H1 (cell line): ENCODE measurements around the gene KANSL2. TPM values are rescaled to one million over a fixed set of nuclear protein-coding genes. Genes with fewer than 3 reads are reported as not detected.

Source experiments
- CTCF ChIA-PET: fragments of 300-600 bp; sonication (Branson Sonifier 250); formaldehyde crosslinking; loops from one replicate; lab custom pipeline; 2021; ENCODE audit not compliant: partially characterized antibody; lab: Charles Lee
- POLR2A ChIA-PET: fragments of 300-600 bp; sonication (Branson Sonifier 250); formaldehyde crosslinking; loops from one replicate; lab custom pipeline; 2021; ENCODE audit warnings: inconsistent platforms; ENCODE audit not compliant: partially characterized antibody; lab: Charles Lee
- DNase-seq, 2 experiments: peaks; one replicate each; pipeline versions ENCODE4 v3.0.0 to v3.0.0-alpha.2; 2010 to 2022; ENCODE audit warnings: low spot score in 2 of 2, low read depth in 1 of 2, mixed read lengths in 1 of 2
- FAIRE-seq: peaks from 2 replicates; lab custom pipeline; 2011; peaks lifted over from hg19 to GRCh38; lab: Jason Lieb, UNC
- H2AFZ ChIP-seq: 2 replicates; pipeline ENCODE4 v1.8.1; 2012; ENCODE audit warnings: low read length, inconsistent platforms
- H2AK5ac ChIP-seq: 2 replicates; pipeline ENCODE4 v1.6.1; 2013; ENCODE audit warnings: low read depth, low read length
- H2BK120ac ChIP-seq: replicated peaks from 2 replicates; pipeline ENCODE3; 2013; ENCODE audit warnings: low read depth, low read length, inconsistent platforms
- H2BK12ac ChIP-seq: 2 replicates; pipeline ENCODE4 v1.6.1; 2013; ENCODE audit warnings: low read depth, low read length
- H2BK15ac ChIP-seq: 2 replicates; pipeline ENCODE4 v1.6.1; 2013; ENCODE audit warnings: low read length
- H2BK20ac ChIP-seq: 2 replicates; pipeline ENCODE4 v1.6.1; 2013; ENCODE audit warnings: low read length
- H2BK5ac ChIP-seq: 2 replicates; pipeline ENCODE4 v1.6.1; 2013; ENCODE audit warnings: low read depth, low read length
- H3K14ac ChIP-seq: 2 replicates; pipeline ENCODE4 v1.6.1; 2013; ENCODE audit warnings: inconsistent platforms; ENCODE audit not compliant: insufficient read length
- H3K18ac ChIP-seq: 2 replicates; pipeline ENCODE4 v1.6.1; 2013; ENCODE audit warnings: low read length; ENCODE audit errors: extremely low read depth
- H3K23ac ChIP-seq: 2 replicates; pipeline ENCODE4 v1.6.1; 2013; ENCODE audit warnings: inconsistent platforms; ENCODE audit not compliant: insufficient read length
- H3K23me2 ChIP-seq: 2 replicates; pipeline ENCODE4 v1.6.1; 2013; ENCODE audit warnings: low read depth, low read length
- H3K27ac ChIP-seq: 2 replicates; pipeline ENCODE4 v1.6.1; 2011; ENCODE audit warnings: low read depth, low read length, inconsistent platforms
- H3K27me3 ChIP-seq, 4 experiments: replicated peaks in 1 of 4; 1 replicate in 1 of 4; 2 replicates in 3 of 4; pipeline versions ENCODE4 v1.6.1 to v1.8.1; 2011 to 2013; ENCODE audit warnings: low read length in 3 of 4, mild to moderate bottlenecking in 3 of 4, inconsistent platforms in 2 of 4, mixed read lengths in 2 of 4, moderate library complexity in 1 of 4; ENCODE audit not compliant: control insufficient read depth in 3 of 4, insufficient read depth in 3 of 4; ENCODE audit errors: extremely low read depth in 1 of 4
- H3K36me3 ChIP-seq, 4 experiments: 2 replicates each; pipeline versions ENCODE4 v1.6.1 to v1.8.1; 2011 to 2013; ENCODE audit warnings: mild to moderate bottlenecking in 4 of 4, low read length in 3 of 4, moderate library complexity in 2 of 4, control low read depth in 1 of 4, inconsistent platforms in 1 of 4; ENCODE audit not compliant: insufficient read depth in 4 of 4, control insufficient read depth in 2 of 4
- H3K4ac ChIP-seq: replicated peaks from 2 replicates; pipeline ENCODE3; 2013; ENCODE audit warnings: low read length, low read depth, mixed read lengths, inconsistent platforms; ENCODE audit not compliant: insufficient read length
- H3K4me1 ChIP-seq, 4 experiments: replicated peaks in 1 of 4; 1 replicate in 1 of 4; 2 replicates in 3 of 4; pipeline versions ENCODE4 v1.6.1 to v1.8.1; 2011 to 2013; ENCODE audit warnings: low read length in 3 of 4, inconsistent platforms in 2 of 4, mixed read lengths in 1 of 4; ENCODE audit not compliant: insufficient read depth in 4 of 4, control insufficient read depth in 3 of 4
- H3K4me2 ChIP-seq, 2 experiments: 2 replicates each; pipeline versions ENCODE4 v1.6.1 to v1.8.1; 2011 to 2013; ENCODE audit warnings: low read depth in 2 of 2, low read length in 2 of 2, control low read depth in 1 of 2, inconsistent platforms in 1 of 2, mild to moderate bottlenecking in 1 of 2; ENCODE audit not compliant: insufficient read depth in 1 of 2
- H3K4me3 ChIP-seq, 4 experiments: fragments of 200-600, 300-600 bp in 1 of 4; sonication (generic), shearing (Covaris generic), sonication (Bioruptor Twin) in 1 of 4; 2 replicates each; pipeline versions ENCODE4 v1.5.1 to v1.8.1; 2011 to 2016; ENCODE audit warnings: low read length in 4 of 4, low read depth in 3 of 4, control low read depth in 2 of 4, inconsistent platforms in 2 of 4, mild to moderate bottlenecking in 2 of 4, mixed read lengths in 1 of 4, moderate library complexity in 1 of 4; ENCODE audit not compliant: insufficient read depth in 2 of 4; ENCODE audit errors: extremely low read depth in 1 of 4
- H3K56ac ChIP-seq: replicated peaks from 2 replicates; pipeline ENCODE3; 2013; ENCODE audit warnings: low read depth, mild to moderate bottlenecking, mixed read lengths, low read length, inconsistent platforms; ENCODE audit not compliant: insufficient read length
- H3K79me1 ChIP-seq: 2 replicates; pipeline ENCODE4 v1.6.1; 2013; ENCODE audit warnings: low read depth, low read length, control low read depth
- H3K79me2 ChIP-seq, 2 experiments: 2 replicates each; pipeline versions ENCODE4 v1.6.1 to v1.8.1; 2012 to 2013; ENCODE audit warnings: low read length in 2 of 2, mild to moderate bottlenecking in 2 of 2, inconsistent platforms in 1 of 2; ENCODE audit not compliant: insufficient read depth in 2 of 2, control insufficient read depth in 1 of 2
- H3K9ac ChIP-seq, 4 experiments: replicated peaks in 1 of 4; 1 replicate in 1 of 4; 2 replicates in 3 of 4; pipeline versions ENCODE4 v1.6.1 to v1.8.1; 2011 to 2013; ENCODE audit warnings: low read depth in 3 of 4, low read length in 3 of 4, control low read depth in 2 of 4, mild to moderate bottlenecking in 2 of 4, moderate library complexity in 2 of 4, inconsistent platforms in 1 of 4; ENCODE audit errors: extremely low read depth in 1 of 4
- H3K9me3 ChIP-seq, 2 experiments: 2 replicates each; pipeline versions ENCODE4 v1.6.1 to v1.8.1; 2012 to 2013; ENCODE audit warnings: mild to moderate bottlenecking in 2 of 2, moderate library complexity in 2 of 2, control low read depth in 1 of 2, inconsistent platforms in 1 of 2, low read depth in 1 of 2, low read length in 1 of 2, mixed read lengths in 1 of 2; ENCODE audit not compliant: insufficient read depth in 2 of 2
- H4K20me1 ChIP-seq, 2 experiments: replicated peaks in 1 of 2; 2 replicates each; pipeline versions ENCODE3 to v1.8.1; 2011 to 2013; ENCODE audit warnings: inconsistent platforms in 2 of 2, low read length in 2 of 2, mild to moderate bottlenecking in 1 of 2; ENCODE audit not compliant: insufficient read depth in 2 of 2, control insufficient read depth in 1 of 2
- H4K5ac ChIP-seq: 2 replicates; pipeline ENCODE4 v1.6.1; 2013; ENCODE audit warnings: low read length, low read depth, mixed read lengths, inconsistent platforms; ENCODE audit not compliant: insufficient read length
- H4K8ac ChIP-seq: 2 replicates; pipeline ENCODE4 v1.8.0; 2013; ENCODE audit warnings: mild to moderate bottlenecking, moderate library complexity, low read length, inconsistent platforms; ENCODE audit not compliant: insufficient read depth; ENCODE audit errors: extremely low read depth
- H4K91ac ChIP-seq: replicated peaks from 2 replicates; pipeline ENCODE3; 2013; ENCODE audit warnings: low read length, mixed read lengths, inconsistent platforms; ENCODE audit not compliant: insufficient read length
- BCL11A ChIP-seq, 2 experiments: IDR thresholded peaks; one replicate each; pipeline ENCODE4 v1.6.1; 2011; ENCODE audit warnings: low read depth in 2 of 2, low read length in 2 of 2, mild to moderate bottlenecking in 2 of 2
- CBX5 ChIP-seq: fragments of 300-800, 300-1000 bp; sonication (generic); IDR thresholded peaks from 2 replicates; pipeline ENCODE4 v1.7.1; 2016; ENCODE audit warnings: antibody characterized with exemption, low read length, low read depth
- CEBPB ChIP-seq: IDR thresholded peaks from 2 replicates; pipeline ENCODE4 v1.6.1; 2012; ENCODE audit warnings: low read depth, low read length
- CHD1 ChIP-seq: IDR thresholded peaks from 2 replicates; pipeline ENCODE4 v1.6.1; 2012; ENCODE audit warnings: low read depth, low read length, improper control_type of control experiment
- FOSL1 ChIP-seq: IDR thresholded peaks from 2 replicates; pipeline ENCODE4 v1.6.1; 2011; ENCODE audit warnings: mild to moderate bottlenecking, low read depth, low read length, moderate library complexity; ENCODE audit not compliant: insufficient read depth
- TEAD4 ChIP-seq: IDR thresholded peaks from 2 replicates; pipeline ENCODE4 v1.6.1; 2012; ENCODE audit warnings: low read depth, low read length, inconsistent platforms, mixed read lengths
- ZNF274 ChIP-seq: IDR thresholded peaks from 2 replicates; pipeline ENCODE4 v1.7.0; 2012; ENCODE audit warnings: low read length, borderline replicate concordance; ENCODE audit errors: extremely low read depth
- WGBS, 2 experiments: shearing (Covaris generic) in 1 of 2; methylation state at CpG; one replicate each; pipeline versions ENCODE4 v1.1.6 to v1.1.7; 2013 to 2015; ENCODE audit warnings: low lambda C conversion rate in 2 of 2, mixed read lengths in 2 of 2, inconsistent platforms in 1 of 2, low coverage in 1 of 2, missing lambda C conversion rate in 1 of 2; ENCODE audit not compliant: insufficient replicate concordance in 2 of 2, insufficient coverage in 1 of 2, insufficient read length in 1 of 2; ENCODE audit errors: extremely low coverage in 1 of 2, missing lambda C conversion rate in 1 of 2; 5-methylcytosine and 5-hydroxymethylcytosine counted together
- polyA plus RNA-seq, 7 experiments: library from polyadenylated mRNA; depleted of rRNA in 3 of 7; stranded (reverse) in 5 of 7; unstranded in 2 of 7; fragments of >200 nt in 5 of 7; fragments of 200-250 nt in 2 of 7; gene quantifications; 1 replicate in 5 of 7; 2 replicates in 1 of 7; 4 replicates in 1 of 7; pipeline versions ENCODE4 v1.2.1 to v1.2.3, GENCODE V29; 2011 to 2013; ENCODE audit warnings: missing spikeins in 2 of 7, mixed read lengths in 2 of 7
- total RNA-seq: library from RNA; stranded (reverse); fragmentation: NEBNext Ultra II Directional; extraction: Animal tissue kit (Norgen Biotek cat#: 25700); gene quantifications from 2 replicates; pipeline ENCODE4 v1.2.1, GENCODE V29; 2021

Gene KANSL2
- total and polyA plus RNA-seq, 2 of the 8 experiments (the other 6 are each of a cell fraction or from before 2014, with no cell fraction given), result 48.4 to 50.7 TPM

DNA sequence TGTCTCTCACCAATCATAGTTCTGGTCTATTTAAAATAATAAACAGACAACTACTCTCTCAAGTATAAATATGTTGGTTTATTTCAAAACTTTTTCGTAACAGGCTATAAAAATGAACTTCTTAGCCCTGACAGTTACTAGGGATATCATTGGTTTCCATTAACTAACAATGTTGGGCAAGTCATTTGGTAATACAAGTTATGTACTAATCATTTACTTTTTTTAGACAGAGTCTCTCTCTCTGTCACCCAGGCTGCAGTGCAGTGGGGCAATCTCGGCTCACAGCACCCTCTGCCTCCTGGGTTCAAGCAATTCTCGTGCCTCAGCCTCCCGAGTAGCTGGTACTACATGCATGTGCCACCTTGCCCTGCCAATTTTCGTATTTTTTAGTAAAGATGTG, 14.6 kb upstream of the KANSL2 start:
- no peak for FAIRE-seq
- CTCF ChIA-PET, result interaction anchor here (0.6 kb wide), 1 partner anchor 257 kb away, joined by 3 read pairs; no protein-coding TSS in a partner anchor

More for the DNA sequence above, 14.6 kb upstream of the KANSL2 start:
- DNase-seq, result no peak
- Histone ChIP-seq H3K23ac (no peak overlapping the region), H3K9ac (no peak overlapping the region), H2BK15ac (no peak overlapping the region), H3K36me3 (peaks cover 20 to 74% (median 45%) of the 10 kb centered on the region in 4 experiments), H3K18ac (no peak overlapping the region), H4K8ac (no peak overlapping the region), H4K91ac (no peak overlapping the region), H3K4me2 (no peak overlapping the region), H3K4me3 (no peak overlapping the region), H3K4me1 (no peaks in the 10 kb centered on the region)
- POLR2A ChIA-PET, result interaction anchor here (0.7 kb wide), 2 partner anchors 10 to 93 kb away, joined by 3 read pairs; no protein-coding TSS in a partner anchor
- no peak for TF ChIP-seq CEBPB
- no peak for TF ChIP-seq FOSL1
- TF ChIP-seq ZNF274, result no peak
- TF ChIP-seq CBX5, result no peak
- no peak for TF ChIP-seq TEAD4
- no peak for TF ChIP-seq BCL11A (IDR thresholded peaks at IDR 0.05; ENCODE audit: low read depth in 2 of 2, low read length in 2 of 2)
- TF ChIP-seq CHD1, result no peak
- TF ChIP-seq, all 59 proteins: peak for 0
- Histone ChIP-seq H4K5ac (no peak overlapping the region), H3K9me3 (no peaks in the 10 kb centered on the region), H2AFZ (no peak overlapping the region), H3K23me2 (no peaks in the 10 kb centered on the region), H3K79me2 (peaks cover 0 to 8% of the 10 kb centered on the region in 2 experiments; a peak in 2 of 4 replicates), H3K27me3 (no peaks in the 10 kb centered on the region), H3K56ac (no peak overlapping the region), H3K79me1 (peaks cover 3% of the 10 kb centered on the region), H2BK120ac (no peak overlapping the region), H2BK5ac (no peak overlapping the region), H3K4ac (no peak overlapping the region), H4K20me1 (peaks cover under 1 to 1% of the 10 kb centered on the region in 2 experiments), H2BK20ac (no peak overlapping the region), H2AK5ac (no peak overlapping the region), H2BK12ac (no peak overlapping the region), H3K14ac (no peak overlapping the region), H3K27ac (no peak overlapping the region)
- 91% methylated on average over 5 of the region's 5 CpGs; no CpG with 5 or more reads in 1 of the 2 experiments for WGBS, 2 experiments
